ENCODE measurements around the gene AGMO.

DNA sequence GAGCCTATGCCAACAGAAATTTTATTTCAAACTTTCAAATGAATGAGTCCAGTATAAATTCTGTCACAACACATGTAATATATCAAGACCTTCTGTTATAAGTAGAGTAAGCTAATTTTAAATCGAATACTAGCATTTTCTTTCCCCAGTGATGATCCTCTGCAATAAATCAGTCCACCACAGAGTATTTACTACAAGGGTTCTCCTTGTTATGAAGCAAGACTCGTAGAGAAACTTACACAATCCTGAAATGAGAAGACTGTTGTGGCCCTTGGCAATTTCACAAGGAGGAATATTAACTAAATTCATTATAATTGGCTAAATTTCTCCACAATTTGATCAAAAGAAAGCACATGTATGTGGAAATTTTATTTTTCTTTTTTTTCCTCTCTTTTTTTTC lies 346.8 kb downstream of the AGMO start:
- TF ChIP-seq CEBPB (IDR thresholded peaks at IDR 0.05; ENCODE audit: low read depth) (no peak), EZH2 (IDR thresholded peaks at IDR 0.05) (no peak), EZH2phosphoT487 (IDR thresholded peaks at IDR 0.05; ENCODE audit: borderline replicate concordance) (no peak)
- TF ChIP-seq, protein P1, sequence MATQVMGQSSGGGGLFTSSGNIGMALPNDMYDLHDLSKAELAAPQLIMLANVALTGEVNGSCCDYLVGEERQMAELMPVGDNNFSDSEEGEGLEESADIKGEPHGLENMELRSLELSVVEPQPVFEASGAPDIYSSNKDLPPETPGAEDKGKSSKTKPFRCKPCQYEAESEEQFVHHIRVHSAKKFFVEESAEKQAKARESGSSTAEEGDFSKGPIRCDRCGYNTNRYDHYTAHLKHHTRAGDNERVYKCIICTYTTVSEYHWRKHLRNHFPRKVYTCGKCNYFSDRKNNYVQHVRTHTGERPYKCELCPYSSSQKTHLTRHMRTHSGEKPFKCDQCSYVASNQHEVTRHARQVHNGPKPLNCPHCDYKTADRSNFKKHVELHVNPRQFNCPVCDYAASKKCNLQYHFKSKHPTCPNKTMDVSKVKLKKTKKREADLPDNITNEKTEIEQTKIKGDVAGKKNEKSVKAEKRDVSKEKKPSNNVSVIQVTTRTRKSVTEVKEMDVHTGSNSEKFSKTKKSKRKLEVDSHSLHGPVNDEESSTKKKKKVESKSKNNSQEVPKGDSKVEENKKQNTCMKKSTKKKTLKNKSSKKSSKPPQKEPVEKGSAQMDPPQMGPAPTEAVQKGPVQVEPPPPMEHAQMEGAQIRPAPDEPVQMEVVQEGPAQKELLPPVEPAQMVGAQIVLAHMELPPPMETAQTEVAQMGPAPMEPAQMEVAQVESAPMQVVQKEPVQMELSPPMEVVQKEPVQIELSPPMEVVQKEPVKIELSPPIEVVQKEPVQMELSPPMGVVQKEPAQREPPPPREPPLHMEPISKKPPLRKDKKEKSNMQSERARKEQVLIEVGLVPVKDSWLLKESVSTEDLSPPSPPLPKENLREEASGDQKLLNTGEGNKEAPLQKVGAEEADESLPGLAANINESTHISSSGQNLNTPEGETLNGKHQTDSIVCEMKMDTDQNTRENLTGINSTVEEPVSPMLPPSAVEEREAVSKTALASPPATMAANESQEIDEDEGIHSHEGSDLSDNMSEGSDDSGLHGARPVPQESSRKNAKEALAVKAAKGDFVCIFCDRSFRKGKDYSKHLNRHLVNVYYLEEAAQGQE (IDR thresholded peaks at IDR 0.05; ENCODE audit: low read depth), result no peak
- TF ChIP-seq, protein P2, sequence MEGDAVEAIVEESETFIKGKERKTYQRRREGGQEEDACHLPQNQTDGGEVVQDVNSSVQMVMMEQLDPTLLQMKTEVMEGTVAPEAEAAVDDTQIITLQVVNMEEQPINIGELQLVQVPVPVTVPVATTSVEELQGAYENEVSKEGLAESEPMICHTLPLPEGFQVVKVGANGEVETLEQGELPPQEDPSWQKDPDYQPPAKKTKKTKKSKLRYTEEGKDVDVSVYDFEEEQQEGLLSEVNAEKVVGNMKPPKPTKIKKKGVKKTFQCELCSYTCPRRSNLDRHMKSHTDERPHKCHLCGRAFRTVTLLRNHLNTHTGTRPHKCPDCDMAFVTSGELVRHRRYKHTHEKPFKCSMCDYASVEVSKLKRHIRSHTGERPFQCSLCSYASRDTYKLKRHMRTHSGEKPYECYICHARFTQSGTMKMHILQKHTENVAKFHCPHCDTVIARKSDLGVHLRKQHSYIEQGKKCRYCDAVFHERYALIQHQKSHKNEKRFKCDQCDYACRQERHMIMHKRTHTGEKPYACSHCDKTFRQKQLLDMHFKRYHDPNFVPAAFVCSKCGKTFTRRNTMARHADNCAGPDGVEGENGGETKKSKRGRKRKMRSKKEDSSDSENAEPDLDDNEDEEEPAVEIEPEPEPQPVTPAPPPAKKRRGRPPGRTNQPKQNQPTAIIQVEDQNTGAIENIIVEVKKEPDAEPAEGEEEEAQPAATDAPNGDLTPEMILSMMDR (IDR thresholded peaks at IDR 0.05 in 2 of 3, conservative IDR thresholded peaks at IDR 0.05 in 1 of 3; ENCODE audit: borderline replicate concordance in 1 of 3, insufficient read depth in 1 of 3, low read depth in 2 of 3, low read length in 2 of 3), result no peak
